HG03558 (cell line): Measurements from ENCODE around the gene CHD5.

Experiments
- ATAC-seq: cut with Tn5 transposase; IDR thresholded peaks from one replicate; pipeline ENCODE4 v1.9.1; 2021; ENCODE audit warnings: moderate number of reproducible peaks; ENCODE audit not compliant: unreplicated experiment; ENCODE audit errors: extremely low read depth

The CHD5 gene

DNA sequence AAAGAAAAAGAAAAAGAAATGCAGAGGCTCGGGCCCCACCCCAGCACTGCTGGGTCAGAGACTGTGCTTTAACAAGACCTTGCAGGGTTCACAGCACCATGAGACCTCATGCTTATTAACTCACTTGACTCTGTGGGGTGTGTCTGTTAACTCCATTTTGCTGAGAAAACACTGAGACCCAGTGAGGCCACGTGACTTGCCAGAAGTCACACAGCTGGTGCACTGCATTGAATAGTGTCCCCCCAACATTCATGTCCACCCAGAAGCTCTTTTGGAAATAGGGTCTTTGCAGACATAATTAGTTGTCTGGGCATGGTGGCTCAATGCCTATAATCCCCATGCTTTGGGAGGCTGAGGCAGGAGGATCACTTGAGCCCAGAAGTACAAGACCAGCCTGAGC is 39.7 kb downstream of the CHD5 start:
- ATAC-seq: no peak

- ATAC-seq: no peak
Measured at GRCh38 chr1:6137758-6138157, 42.4 kb downstream of the CHD5 start.

GRCh38 chr1:6136516-6137220 is 43.5 kb downstream of the CHD5 start:
- ATAC-seq: no peak

DNA sequence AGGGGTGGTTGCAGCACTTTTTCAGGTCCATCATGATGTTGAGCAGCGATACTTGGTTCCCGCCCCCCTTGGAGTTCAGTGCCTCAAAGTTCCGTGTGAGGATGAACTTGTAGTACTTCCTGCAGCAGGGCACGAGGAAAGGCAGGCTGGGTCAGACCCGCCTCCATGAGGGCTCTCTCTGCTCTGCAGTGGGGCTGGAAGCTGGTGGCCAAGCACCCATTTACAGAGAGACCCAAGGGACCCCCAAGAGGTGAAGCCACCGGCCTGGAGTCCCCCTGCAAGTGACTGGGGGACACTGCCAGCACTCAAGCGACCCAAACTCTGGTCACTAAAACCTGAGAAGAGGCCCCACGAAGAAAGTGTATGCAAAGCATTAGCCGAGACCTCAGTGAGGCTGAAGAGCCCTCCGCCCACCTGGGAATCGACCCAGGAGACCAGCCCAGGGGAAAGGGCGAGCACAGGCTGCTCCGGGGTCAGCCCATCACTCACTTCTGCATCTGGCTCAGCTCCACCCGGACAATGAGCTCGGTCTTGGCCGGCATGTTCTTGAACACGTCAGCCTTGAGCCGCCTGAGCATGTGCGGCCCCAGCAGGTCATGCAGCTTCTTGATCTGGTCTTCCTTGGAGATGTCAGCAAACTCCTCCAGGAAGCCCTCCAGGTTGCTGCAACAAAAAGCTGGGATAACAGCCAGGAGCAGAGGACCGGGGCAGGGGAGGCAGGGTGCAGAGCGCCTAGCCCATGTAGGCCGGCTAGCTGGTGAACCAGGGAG is 45.2 kb downstream of the CHD5 start:
- ATAC-seq: no peak

- ATAC-seq: no peak
Measured at GRCh38 chr1:6134206-6134605, 45.9 kb downstream of the CHD5 start.

GRCh38 chr1:6133146-6133895 is 46.8 kb downstream of the CHD5 start:
- ATAC-seq: no peak

- no peak for ATAC-seq
Measured at GRCh38 chr1:6131561-6131960, 48.6 kb downstream of the CHD5 start.

GRCh38 chr1:6130596-6130995 is 49.5 kb downstream of the CHD5 start:
- ATAC-seq: no peak

DNA sequence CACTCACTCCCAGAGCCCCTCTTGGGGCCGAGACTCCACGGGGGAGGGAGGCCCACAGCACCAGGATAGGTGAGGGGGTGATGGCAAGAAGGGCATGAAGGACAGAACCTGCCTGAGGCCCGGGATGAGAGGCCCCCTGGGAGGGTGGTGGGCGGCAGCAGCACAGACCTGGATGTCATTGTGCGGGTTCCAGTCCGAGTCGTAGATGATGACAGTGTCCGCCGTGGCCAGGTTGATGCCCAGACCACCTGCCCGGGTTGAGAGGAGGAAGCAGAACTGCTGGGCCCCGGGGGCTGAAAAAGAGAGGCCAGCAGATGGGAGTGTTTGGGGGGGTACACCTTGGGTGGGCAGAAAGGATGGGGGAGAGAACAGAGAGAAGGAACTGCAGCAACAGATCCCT is 50.1 kb downstream of the CHD5 start:
- no peak for ATAC-seq

- ATAC-seq: no peak
Measured at GRCh38 chr1:6129313-6129712, 50.8 kb downstream of the CHD5 start.

GRCh38 chr1:6128276-6129081 is 51.6 kb downstream of the CHD5 start:
- no peak for ATAC-seq

DNA sequence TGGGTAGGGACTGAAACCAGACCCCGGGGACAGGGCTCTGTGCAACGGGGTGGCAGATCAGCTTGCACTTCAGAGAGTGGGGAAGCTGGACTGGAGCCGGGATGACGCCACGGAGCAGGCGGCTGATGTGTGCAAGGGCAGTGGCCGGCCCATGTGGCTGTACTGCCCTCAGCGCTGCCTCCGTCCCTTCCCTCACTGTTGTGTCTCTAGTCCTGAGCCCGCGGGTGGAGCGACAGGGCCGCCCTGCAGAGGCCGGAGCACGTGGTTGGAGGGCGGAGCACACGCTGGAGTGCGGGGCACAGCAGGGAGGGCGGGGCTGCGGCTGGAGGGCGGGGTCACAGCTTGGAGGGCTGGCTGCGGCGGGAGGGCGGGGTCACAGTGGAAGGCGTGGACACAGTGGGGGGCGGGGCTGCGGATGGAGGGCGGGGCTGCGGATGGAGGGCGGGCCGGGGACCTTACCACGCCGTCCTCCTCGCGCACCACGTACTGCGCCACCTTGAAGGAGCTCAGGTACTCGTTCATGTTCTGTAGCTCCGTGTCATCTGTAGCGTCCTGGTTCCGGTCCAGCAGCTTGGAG is 52.4 kb downstream of the CHD5 start:
- ATAC-seq: no peak

- ATAC-seq: no peak
Measured at GRCh38 chr1:6126521-6127067, 53.5 kb downstream of the CHD5 start.

GRCh38 chr1:6126028-6126427 is 54.1 kb downstream of the CHD5 start:
- no peak for ATAC-seq

DNA sequence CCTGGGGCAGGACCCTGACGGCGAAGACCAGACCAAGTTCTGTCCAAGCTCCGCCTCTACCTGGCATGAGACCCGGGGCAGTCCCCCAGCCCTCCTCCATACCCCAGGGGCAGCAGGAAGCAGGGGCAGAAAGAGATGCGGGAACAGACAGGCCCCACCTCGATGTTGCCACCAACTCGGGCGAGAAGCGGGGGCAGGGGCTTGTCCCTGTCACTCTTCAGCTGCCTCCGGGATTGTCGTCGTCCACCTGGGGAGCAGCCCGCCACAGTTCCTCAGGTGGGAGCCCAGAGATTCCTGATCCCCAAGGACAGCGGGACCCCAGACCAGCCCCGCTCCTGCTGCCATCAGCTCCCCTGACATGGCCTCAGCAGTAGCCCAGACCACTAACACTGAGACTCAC is 54.8 kb downstream of the CHD5 start:
- no peak for ATAC-seq

- ATAC-seq: no peak
Measured at GRCh38 chr1:6124746-6125365, 55.3 kb downstream of the CHD5 start.

DNA sequence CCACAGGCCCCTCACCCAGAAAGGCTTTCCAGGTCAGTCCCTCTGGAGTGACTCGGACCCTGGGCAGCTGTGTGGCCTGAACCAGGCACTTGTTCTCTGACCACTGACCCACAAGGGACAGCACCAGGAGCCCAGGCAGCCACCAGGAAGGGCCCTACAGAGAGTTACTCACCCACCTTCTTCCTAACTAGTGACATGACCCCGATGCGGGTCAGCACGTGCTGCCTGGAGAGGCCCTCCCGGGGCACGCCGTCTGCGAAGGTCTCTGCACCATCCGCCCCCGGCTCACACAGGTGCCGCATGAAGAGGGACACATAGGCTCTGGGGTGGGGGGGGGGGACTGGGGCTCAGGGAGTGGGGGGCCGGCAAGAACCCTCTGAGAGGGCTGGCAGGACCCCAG is 55.8 kb downstream of the CHD5 start:
- no peak for ATAC-seq

DNA sequence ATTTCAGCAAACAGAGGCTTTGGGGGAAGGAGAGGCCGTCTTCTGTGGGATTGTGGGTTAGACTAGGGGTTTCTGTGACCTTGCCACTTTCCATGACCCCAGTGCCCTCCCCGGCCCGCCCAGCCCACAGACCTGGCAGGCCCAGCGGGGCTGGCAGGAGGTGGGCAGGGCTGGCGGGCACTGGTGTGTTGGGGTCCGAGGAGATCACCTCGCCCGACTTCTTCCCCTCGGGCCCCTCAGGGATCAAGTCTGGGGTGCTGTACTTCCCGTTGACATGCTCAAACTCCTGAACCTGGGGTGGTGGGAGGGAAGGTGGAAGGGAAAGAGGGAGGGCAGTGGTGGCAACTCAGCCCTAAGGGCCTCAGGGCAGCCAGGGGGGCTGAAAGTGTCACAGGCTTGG is 56.3 kb downstream of the CHD5 start:
- ATAC-seq: no peak

- ATAC-seq: no peak
Measured at GRCh38 chr1:6123083-6123482, 57.0 kb downstream of the CHD5 start.
